Endothelial cell of umbilical vein (primary cell): ENCODE data around the gene KANSL1. TPM values are rescaled to one million over a fixed set of nuclear protein-coding genes. Genes with fewer than 3 reads are reported as not detected.

ENCODE experiments used
- BruUV-seq: library from RNA; stranded (reverse); fragments of 400-500 nt; replicated peaks from 2 replicates; lab custom pipeline; 2021; lab: Mats Ljungman, UMichigan
- CTCF ChIA-PET: fragments of 300-600, 350-600 bp; sonication (Branson Sonifier 250); formaldehyde crosslinking; loops from one replicate; lab custom pipeline; 2021; ENCODE audit warnings: antibody characterized with exemption, inconsistent platforms; lab: Charles Lee
- POLR2A ChIA-PET: fragments of 300-600, 350-600 bp; sonication (Branson Sonifier 250); formaldehyde crosslinking; loops from one replicate; lab custom pipeline; 2021; ENCODE audit warnings: antibody characterized with exemption, inconsistent platforms; lab: Charles Lee
- DNase-seq: peaks from one replicate; pipeline ENCODE4 v3.0.0-alpha.2; 2011; ENCODE audit warnings: low read depth, low spot score
- FAIRE-seq: peaks from 2 replicates; lab custom pipeline; 2011; peaks lifted over from hg19 to GRCh38; lab: Jason Lieb, UNC
- H2AFZ ChIP-seq: 2 replicates; pipeline ENCODE4 v1.6.0; 2012; ENCODE audit warnings: low read depth, low read length, control low read depth, inconsistent platforms
- H3K27ac ChIP-seq: 2 replicates; pipeline ENCODE4 v1.5.1; 2011; ENCODE audit warnings: low read depth, mild to moderate bottlenecking, control low read depth, low read length, moderate library complexity; ENCODE audit not compliant: insufficient read depth
- H3K27me3 ChIP-seq, 2 experiments: 2 replicates each; pipeline versions ENCODE4 v1.6.0 to v1.6.1; 2011; ENCODE audit warnings: low read length in 2 of 2, mixed read lengths in 1 of 2; ENCODE audit not compliant: control insufficient read depth in 2 of 2, insufficient read depth in 2 of 2
- H3K36me3 ChIP-seq, 2 experiments: 2 replicates in 1 of 2; 3 replicates in 1 of 2; pipeline ENCODE4 v1.5.1; 2011; ENCODE audit warnings: low read length in 2 of 2, mild to moderate bottlenecking in 1 of 2, moderate library complexity in 1 of 2; ENCODE audit not compliant: control insufficient read depth in 2 of 2, insufficient read depth in 2 of 2; ENCODE audit errors: extremely low read depth in 1 of 2
- H3K4me1 ChIP-seq: 3 replicates; pipeline ENCODE4 v1.5.1; 2011; ENCODE audit warnings: mild to moderate bottlenecking, low read length; ENCODE audit not compliant: control insufficient read depth, insufficient read depth; ENCODE audit errors: extremely low read depth
- H3K4me2 ChIP-seq: 2 replicates; pipeline ENCODE4 v1.6.1; 2011; ENCODE audit warnings: low read length, control low read depth, mixed read lengths; ENCODE audit not compliant: insufficient read depth
- H3K4me3 ChIP-seq, 3 experiments: fragments of 200-600 bp in 1 of 3; sonication (generic), shearing (Covaris generic) in 1 of 3; replicated peaks in 1 of 3; 2 replicates each; pipeline ENCODE4 v1.5.1; 2011 to 2016; ENCODE audit warnings: control low read depth in 3 of 3, low read length in 3 of 3, mild to moderate bottlenecking in 2 of 3, inconsistent platforms in 1 of 3, low read depth in 1 of 3, moderate library complexity in 1 of 3; ENCODE audit not compliant: insufficient read depth in 1 of 3
- H3K79me2 ChIP-seq: 2 replicates; pipeline ENCODE4 v1.6.0; 2012; ENCODE audit warnings: low read length, inconsistent platforms; ENCODE audit not compliant: control insufficient read depth, insufficient read depth
- H3K9ac ChIP-seq: replicated peaks from 2 replicates; pipeline ENCODE3; 2011; ENCODE audit warnings: low read length, control low read depth; ENCODE audit not compliant: insufficient read depth; ENCODE audit errors: extremely low read depth
- H3K9me1 ChIP-seq: replicated peaks from 3 replicates; pipeline ENCODE4 v1.6.0; 2011; ENCODE audit warnings: mild to moderate bottlenecking, low read length; ENCODE audit not compliant: control insufficient read depth, insufficient read depth; ENCODE audit errors: extremely low read depth
- H3K9me3 ChIP-seq: replicated peaks from 2 replicates; pipeline ENCODE4 v1.5.1; 2012; ENCODE audit warnings: low read length, inconsistent platforms; ENCODE audit not compliant: control insufficient read depth, insufficient read depth
- H4K20me1 ChIP-seq: replicated peaks from 2 replicates; pipeline ENCODE3; 2011; ENCODE audit warnings: mild to moderate bottlenecking, low read length; ENCODE audit not compliant: control insufficient read depth, insufficient read depth; ENCODE audit errors: extremely low read depth
- EZH2 ChIP-seq: IDR thresholded peaks from 2 replicates; pipeline ENCODE4 v1.6.1; 2012; ENCODE audit warnings: borderline replicate concordance, low read depth, mild to moderate bottlenecking, moderate library complexity, low read length, inconsistent platforms; ENCODE audit not compliant: severe bottlenecking
- FOS ChIP-seq: IDR thresholded peaks from 2 replicates; pipeline ENCODE4 v1.6.1; 2011; ENCODE audit warnings: mild to moderate bottlenecking, low read length, moderate library complexity, borderline replicate concordance; ENCODE audit not compliant: insufficient read depth
- GATA2 ChIP-seq: IDR thresholded peaks from 2 replicates; pipeline ENCODE4 v1.7.0; 2011; ENCODE audit warnings: low read depth, mild to moderate bottlenecking, moderate library complexity, mixed read lengths, low read length; ENCODE audit not compliant: insufficient read length, insufficient read depth
- JUN ChIP-seq: IDR thresholded peaks from 2 replicates; pipeline ENCODE4 v1.6.1; 2011; ENCODE audit warnings: borderline replicate concordance, low read depth; ENCODE audit not compliant: insufficient read length, insufficient read depth
- MAX ChIP-seq: IDR thresholded peaks from 2 replicates; pipeline ENCODE4 v1.6.1; 2011; ENCODE audit not compliant: insufficient read depth, insufficient read length
- MYC ChIP-seq: IDR thresholded peaks from one replicate; pipeline ENCODE4 v1.6.1; 2011; ENCODE audit warnings: mild to moderate bottlenecking, low read depth, low read length
- POLR2A ChIP-seq: IDR thresholded peaks from 2 replicates; pipeline ENCODE4 v1.6.1; 2012; ENCODE audit warnings: low read depth, mild to moderate bottlenecking, control low read depth, low read length
- POLR2AphosphoS5 ChIP-seq: IDR thresholded peaks from 2 replicates; pipeline ENCODE4 v1.6.1; 2012; ENCODE audit warnings: low read depth, mild to moderate bottlenecking, control low read depth, low read length, moderate library complexity; ENCODE audit not compliant: insufficient read depth
- dilution Hi-C: fragments of 300-500 bp; cut with MboI; formaldehyde crosslinking; loops from one replicate; pipeline ENCODE4 v1.15.0; 2019; ENCODE audit warnings: low sequenced_read_pairs; ENCODE audit not compliant: extremely low pct_ligation_motif_present
- intact Hi-C: fragments of 100-400 bp; cut with micrococcal nuclease; formaldehyde crosslinking; loops from one replicate; pipeline ENCODE4 v1.10.0; 2022
- polyA plus RNA-seq, 4 experiments: library from polyadenylated mRNA; depleted of rRNA in 3 of 4; stranded (reverse) in 3 of 4; unstranded in 1 of 4; fragments of >200 nt; gene quantifications; 2 replicates each; pipeline versions ENCODE4 v1.2.1 to v1.2.3, GENCODE V29; 2011 to 2012; ENCODE audit warnings: missing spikeins in 1 of 4
- total RNA-seq: library from RNA; stranded (reverse); gene quantifications from 2 replicates; pipeline ENCODE4 v1.2.3, GENCODE V29; 2021
- TF ChIP-seq, protein P1 (sequence below), 2 donors: IDR thresholded peaks; 1 replicate in 1 of 2; 2 replicates in 1 of 2; pipeline ENCODE4 v1.5.1; 2011; ENCODE audit warnings: low read length in 2 of 2, mild to moderate bottlenecking in 2 of 2, moderate library complexity in 2 of 2, control low read depth in 1 of 2, inconsistent platforms in 1 of 2, low read depth in 1 of 2; ENCODE audit not compliant: insufficient read depth in 1 of 2; ENCODE audit errors: extremely low read depth in 1 of 2

The KANSL1 gene
- total and polyA plus RNA-seq, 2 donors (not counting 3 experiments of a cell fraction or from before 2014, with no cell fraction given), result 29.1 to 74.0 TPM

GRCh38 chr17:46138473-46138872, 54.8 kb downstream of the KANSL1 start:
- ChIA-PET CTCF (no interaction called here), POLR2A (no interaction called here)
- Histone ChIP-seq H4K20me1 (peaks cover 42% of the 10 kb centered on the region), H3K79me2 (peaks cover 97% of the 10 kb centered on the region), H3K4me3 (no peak overlapping the region), H3K9me1 (peaks cover 2% of the 10 kb centered on the region), H2AFZ (no peak overlapping the region), H3K9me3 (no peaks in the 10 kb centered on the region), H3K9ac (no peak overlapping the region), H3K4me1 (peaks cover 7% of the 10 kb centered on the region), H3K4me2 (no peak overlapping the region), H3K27me3 (no peaks in the 10 kb centered on the region), H3K27ac (no peak overlapping the region), H3K36me3 (no peaks in the 10 kb centered on the region)
- BruUV-seq, result no TSS peak
- intact Hi-C loops (loop anchor here (5.0 kb wide), 1 partner anchor 139 kb away; no protein-coding TSS in a partner anchor), dilution Hi-C loops (no loop called here)
- DNase-seq (no peak), FAIRE-seq (no peak)
- TF ChIP-seq, protein P1, sequence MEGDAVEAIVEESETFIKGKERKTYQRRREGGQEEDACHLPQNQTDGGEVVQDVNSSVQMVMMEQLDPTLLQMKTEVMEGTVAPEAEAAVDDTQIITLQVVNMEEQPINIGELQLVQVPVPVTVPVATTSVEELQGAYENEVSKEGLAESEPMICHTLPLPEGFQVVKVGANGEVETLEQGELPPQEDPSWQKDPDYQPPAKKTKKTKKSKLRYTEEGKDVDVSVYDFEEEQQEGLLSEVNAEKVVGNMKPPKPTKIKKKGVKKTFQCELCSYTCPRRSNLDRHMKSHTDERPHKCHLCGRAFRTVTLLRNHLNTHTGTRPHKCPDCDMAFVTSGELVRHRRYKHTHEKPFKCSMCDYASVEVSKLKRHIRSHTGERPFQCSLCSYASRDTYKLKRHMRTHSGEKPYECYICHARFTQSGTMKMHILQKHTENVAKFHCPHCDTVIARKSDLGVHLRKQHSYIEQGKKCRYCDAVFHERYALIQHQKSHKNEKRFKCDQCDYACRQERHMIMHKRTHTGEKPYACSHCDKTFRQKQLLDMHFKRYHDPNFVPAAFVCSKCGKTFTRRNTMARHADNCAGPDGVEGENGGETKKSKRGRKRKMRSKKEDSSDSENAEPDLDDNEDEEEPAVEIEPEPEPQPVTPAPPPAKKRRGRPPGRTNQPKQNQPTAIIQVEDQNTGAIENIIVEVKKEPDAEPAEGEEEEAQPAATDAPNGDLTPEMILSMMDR (IDR thresholded peaks at IDR 0.05; ENCODE audit: extremely low read depth in 1 of 2, insufficient read depth in 1 of 2, low read depth in 1 of 2, low read length in 2 of 2), result no peak
- TF ChIP-seq EZH2 (no peak), GATA2 (no peak), MYC (no peak), FOS (no peak), POLR2A (no peak), MAX (no peak), JUN (no peak), POLR2AphosphoS5 (no peak)
